ENCODE results near the gene NCOA3.

NCOA3 gene

DNA sequence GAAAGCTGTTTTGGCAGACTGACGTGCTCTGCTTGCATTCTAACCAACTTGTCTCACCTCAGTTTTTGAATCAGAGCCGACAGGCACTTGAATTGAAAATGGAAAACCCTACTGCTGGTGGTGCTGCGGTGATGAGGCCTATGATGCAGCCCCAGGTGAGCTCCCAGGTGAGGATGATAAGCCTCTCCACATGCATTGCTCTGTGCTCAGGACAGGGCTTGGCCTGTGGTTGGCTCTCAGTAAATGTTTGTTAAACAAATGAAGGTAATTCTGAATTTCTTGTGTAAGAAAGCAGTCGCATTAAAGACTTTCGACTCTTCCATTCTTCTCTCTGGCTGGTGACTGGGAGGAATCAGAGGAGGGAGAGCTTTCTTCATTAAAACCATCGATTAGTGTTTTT is 147.3 kb downstream of the NCOA3 start:
- Histone ChIP-seq H3K9ac (no peak overlapping the region), H3K9me3 (no peaks in the 10 kb centered on the region), H3K4me2 (no peak overlapping the region), H3K4me1 (no peaks in the 10 kb centered on the region), H4K20me1 (no peaks in the 10 kb centered on the region), H3K4me3 (no peak overlapping the region), H3K27me3 (no peaks in the 10 kb centered on the region), H3K27ac (no peak overlapping the region), H3K36me3 (peaks cover 96% of the 10 kb centered on the region)
- no peak for TF ChIP-seq Cebpa-rat (IDR thresholded peaks at IDR 0.05)

DNA sequence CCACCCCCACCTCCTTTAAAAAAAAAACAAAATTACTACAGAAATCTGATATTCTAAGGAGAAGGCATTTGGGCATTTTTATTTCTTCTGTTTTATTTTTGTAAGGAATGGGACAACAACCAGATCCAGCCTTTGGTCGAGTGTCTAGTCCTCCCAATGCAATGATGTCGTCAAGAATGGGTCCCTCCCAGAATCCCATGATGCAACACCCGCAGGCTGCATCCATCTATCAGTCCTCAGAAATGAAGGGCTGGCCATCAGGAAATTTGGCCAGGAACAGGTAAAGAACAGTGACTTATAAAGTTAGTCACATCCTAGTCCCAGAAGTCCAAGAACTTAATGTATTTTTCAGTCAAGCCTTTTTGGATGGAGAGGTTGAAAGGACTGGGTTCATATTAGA is 150.6 kb downstream of the NCOA3 start:
- no peak overlapping the region for H3K27ac ChIP-seq
- no peak overlapping the region for H3K4me2 ChIP-seq
- no peak for TF ChIP-seq Cebpa-rat (IDR thresholded peaks at IDR 0.05)
- H3K9me3 ChIP-seq: no peaks in the 10 kb centered on the region
- no peaks in the 10 kb centered on the region for H3K27me3 ChIP-seq
- H3K4me3 ChIP-seq: no peak overlapping the region
- no peak overlapping the region for H3K9ac ChIP-seq
- H4K20me1 ChIP-seq: no peaks in the 10 kb centered on the region
- H3K36me3 ChIP-seq: peaks cover 86% of the 10 kb centered on the region
- no peaks in the 10 kb centered on the region for H3K4me1 ChIP-seq

DNA sequence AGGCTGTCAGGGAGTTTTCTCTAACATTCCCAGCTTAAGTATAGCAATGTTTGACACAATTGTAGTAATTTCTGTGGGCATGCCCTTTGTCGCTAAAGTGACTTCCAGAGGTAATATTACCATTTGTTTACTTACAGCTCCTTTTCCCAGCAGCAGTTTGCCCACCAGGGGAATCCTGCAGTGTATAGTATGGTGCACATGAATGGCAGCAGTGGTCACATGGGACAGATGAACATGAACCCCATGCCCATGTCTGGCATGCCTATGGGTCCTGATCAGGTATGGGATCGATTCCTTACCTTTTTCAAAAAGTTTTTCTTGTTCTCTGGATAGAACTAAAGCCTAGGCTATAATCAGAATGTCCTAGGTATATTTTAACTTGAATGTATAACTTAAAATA is 151.1 kb downstream of the NCOA3 start:
- H4K20me1 ChIP-seq: no peaks in the 10 kb centered on the region
- no peak overlapping the region for H3K4me2 ChIP-seq
- H3K27me3 ChIP-seq: no peaks in the 10 kb centered on the region
- no peak overlapping the region for H3K4me3 ChIP-seq
- H3K9me3 ChIP-seq: no peaks in the 10 kb centered on the region
- H3K9ac ChIP-seq: no peak overlapping the region
- TF ChIP-seq Cebpa-rat (IDR thresholded peaks at IDR 0.05): no peak
- peaks cover 89% of the 10 kb centered on the region for H3K36me3 ChIP-seq
- H3K27ac ChIP-seq: no peak overlapping the region
- no peaks in the 10 kb centered on the region for H3K4me1 ChIP-seq

DNA sequence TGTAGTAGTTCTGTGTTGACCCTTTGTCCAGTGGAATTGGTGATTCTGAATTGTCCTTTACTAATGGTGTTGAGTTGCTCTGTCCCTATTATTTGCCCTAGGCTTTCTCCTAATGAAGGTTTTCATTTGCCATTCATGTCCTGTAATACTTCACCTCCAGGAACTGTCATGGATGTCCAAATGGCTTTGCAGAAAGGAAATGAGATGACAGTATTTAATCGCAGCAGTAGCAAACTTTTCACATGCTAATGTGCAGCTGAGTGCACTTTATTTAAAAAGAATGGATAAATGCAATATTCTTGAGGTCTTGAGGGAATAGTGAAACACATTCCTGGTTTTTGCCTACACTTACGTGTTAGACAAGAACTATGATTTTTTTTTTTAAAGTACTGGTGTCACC is 152.2 kb downstream of the NCOA3 start:
- Histone ChIP-seq H3K4me3 (no peak overlapping the region), H3K4me1 (no peaks in the 10 kb centered on the region), H3K9me3 (no peaks in the 10 kb centered on the region), H3K36me3 (peaks cover 89% of the 10 kb centered on the region), H3K4me2 (no peak overlapping the region), H3K27ac (no peak overlapping the region), H3K9ac (no peak overlapping the region), H3K27me3 (no peaks in the 10 kb centered on the region), H4K20me1 (no peaks in the 10 kb centered on the region)
- TF ChIP-seq Cebpa-rat (IDR thresholded peaks at IDR 0.05): no peak

DNA sequence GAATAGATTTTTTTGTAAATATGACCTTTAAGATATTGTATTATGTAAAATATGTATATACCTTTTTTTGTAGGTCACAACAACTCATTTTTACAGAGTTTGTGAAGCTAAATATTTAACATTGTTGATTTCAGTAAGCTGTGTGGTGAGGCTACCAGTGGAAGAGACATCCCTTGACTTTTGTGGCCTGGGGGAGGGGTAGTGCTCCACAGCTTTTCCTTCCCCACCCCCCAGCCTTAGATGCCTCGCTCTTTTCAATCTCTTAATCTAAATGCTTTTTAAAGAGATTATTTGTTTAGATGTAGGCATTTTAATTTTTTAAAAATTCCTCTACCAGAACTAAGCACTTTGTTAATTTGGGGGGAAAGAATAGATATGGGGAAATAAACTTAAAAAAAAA is 152.7 kb downstream of the NCOA3 start:
- Histone ChIP-seq H3K9ac (no peak overlapping the region), H3K27me3 (no peaks in the 10 kb centered on the region), H4K20me1 (no peaks in the 10 kb centered on the region), H3K9me3 (no peaks in the 10 kb centered on the region), H3K36me3 (peaks cover 88% of the 10 kb centered on the region), H3K27ac (no peak overlapping the region), H3K4me2 (no peak overlapping the region), H3K4me3 (no peak overlapping the region), H3K4me1 (no peaks in the 10 kb centered on the region)
- TF ChIP-seq Cebpa-rat (IDR thresholded peaks at IDR 0.05): no peak

DNA sequence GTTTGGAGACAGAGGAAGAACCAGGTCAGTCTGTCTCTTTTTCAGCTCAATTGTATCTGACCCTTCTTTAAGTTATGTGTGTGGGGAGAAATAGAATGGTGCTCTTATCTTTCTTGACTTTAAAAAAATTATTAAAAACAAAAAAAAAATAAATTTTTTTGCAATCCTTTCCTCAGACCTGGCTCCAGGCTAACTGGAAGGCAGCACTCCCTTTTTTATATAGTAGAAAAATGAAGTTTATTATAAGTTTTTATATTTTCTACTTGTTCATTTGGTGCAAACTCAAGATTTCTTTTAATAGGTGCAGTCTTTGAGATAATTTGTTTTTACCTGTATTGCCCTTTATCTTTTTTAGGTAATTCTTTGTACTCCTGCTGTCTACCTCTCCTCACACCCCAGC is 153.9 kb downstream of the NCOA3 start:
- Histone ChIP-seq H3K4me2 (no peak overlapping the region), H3K9me3 (no peaks in the 10 kb centered on the region), H3K27me3 (no peaks in the 10 kb centered on the region), H3K9ac (no peak overlapping the region), H3K27ac (no peak overlapping the region), H3K36me3 (peaks cover 85% of the 10 kb centered on the region), H3K4me3 (no peak overlapping the region), H3K4me1 (peaks cover 8% of the 10 kb centered on the region), H4K20me1 (no peaks in the 10 kb centered on the region; the same call in 1 of the 2 replicates)
- TF ChIP-seq Cebpa-rat (IDR thresholded peaks at IDR 0.05): no peak

DNA sequence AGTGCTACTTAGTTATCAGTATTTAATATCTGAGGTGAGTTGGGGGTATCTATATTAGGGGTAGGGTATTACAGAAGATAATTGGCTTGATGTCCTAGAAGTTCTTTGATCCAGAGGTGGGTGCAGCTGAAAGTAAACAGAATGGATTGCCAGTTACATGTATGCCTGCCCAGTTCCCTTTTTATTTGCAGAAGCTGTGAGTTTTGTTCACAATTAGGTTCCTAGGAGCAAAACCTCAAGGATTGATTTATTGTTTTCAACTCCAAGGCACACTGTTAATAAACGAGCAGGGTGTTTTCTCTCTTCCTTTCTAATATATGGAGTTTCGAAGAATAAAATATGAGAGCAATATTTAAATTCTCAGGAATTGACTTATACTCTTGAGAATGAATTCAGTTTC is 154.6 kb downstream of the NCOA3 start:
- H3K9me3 ChIP-seq: no peaks in the 10 kb centered on the region
- H3K4me1 ChIP-seq: peaks cover 8% of the 10 kb centered on the region
- no peak overlapping the region for H3K4me3 ChIP-seq
- no peak overlapping the region for H3K27ac ChIP-seq
- no peaks in the 10 kb centered on the region for H3K27me3 ChIP-seq
- no peak overlapping the region for H3K9ac ChIP-seq
- peaks cover 82% of the 10 kb centered on the region for H3K36me3 ChIP-seq
- TF ChIP-seq Cebpa-rat (IDR thresholded peaks at IDR 0.05): no peak
- H3K4me2 ChIP-seq: no peak overlapping the region
- peaks cover 4% of the 10 kb centered on the region for H4K20me1 ChIP-seq

DNA sequence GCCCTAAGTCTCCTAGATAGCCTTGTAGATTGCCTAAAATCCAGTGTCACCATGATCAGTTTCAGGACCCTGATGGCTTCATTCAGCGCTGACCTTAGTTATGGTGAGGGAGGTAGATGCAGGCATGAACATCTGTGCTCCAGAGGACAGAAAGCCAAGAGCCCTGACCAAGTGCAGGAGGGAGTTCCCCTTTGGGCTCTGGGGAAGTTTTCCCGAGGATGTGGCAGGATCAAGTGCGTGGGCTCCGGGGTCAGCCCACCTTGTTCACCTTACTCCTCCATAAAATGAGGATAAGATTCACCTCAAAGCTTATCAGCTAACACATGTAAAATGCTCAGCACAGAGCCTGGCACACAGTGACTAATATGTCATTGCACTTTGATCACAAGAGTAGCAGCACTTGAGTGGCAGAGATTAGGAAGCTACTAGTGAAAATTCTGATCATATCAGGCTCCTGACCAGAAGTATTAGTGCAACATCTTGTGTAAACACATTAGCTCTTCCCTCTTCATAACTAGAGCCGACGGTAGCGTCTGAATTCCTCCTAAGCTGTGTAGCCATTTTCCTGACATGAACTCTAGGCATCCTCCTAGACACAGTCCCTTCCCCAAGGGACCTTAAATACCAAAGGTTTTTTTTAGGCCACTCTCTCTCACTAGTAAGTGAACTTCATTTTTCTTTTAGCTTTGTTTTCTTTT is 158.4 kb downstream of the NCOA3 start:
- peaks cover 51% of the 10 kb centered on the region for H3K36me3 ChIP-seq
- peaks cover 4% of the 10 kb centered on the region for H4K20me1 ChIP-seq
- TF ChIP-seq Cebpa-rat (IDR thresholded peaks at IDR 0.05): no peak
- peaks cover 18% of the 10 kb centered on the region for H3K4me1 ChIP-seq
- no peak overlapping the region for H3K4me2 ChIP-seq
- H3K27ac ChIP-seq: no peak overlapping the region
- no peaks in the 10 kb centered on the region for H3K9me3 ChIP-seq
- H3K4me3 ChIP-seq: no peak overlapping the region
- no peaks in the 10 kb centered on the region for H3K27me3 ChIP-seq
- no peak overlapping the region for H3K9ac ChIP-seq

DNA sequence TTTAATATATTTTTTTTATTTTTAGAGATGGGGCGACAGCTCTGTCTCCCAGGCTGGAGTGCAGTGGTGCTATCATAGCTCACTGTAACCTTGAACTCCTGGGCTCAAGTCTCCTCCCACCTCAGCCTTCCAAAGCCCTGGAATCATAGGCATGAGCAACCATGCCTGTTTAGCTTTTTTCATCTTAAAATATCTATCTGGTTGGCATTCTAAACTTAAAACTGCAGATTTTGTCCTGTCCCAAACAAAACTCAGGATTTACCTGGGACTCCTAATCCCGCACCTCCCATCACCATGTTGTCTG is 158.9 kb downstream of the NCOA3 start:
- no peaks in the 10 kb centered on the region for H3K9me3 ChIP-seq
- peaks cover 18% of the 10 kb centered on the region for H3K4me1 ChIP-seq
- no peak overlapping the region for H3K4me2 ChIP-seq
- H4K20me1 ChIP-seq: peaks cover 4% of the 10 kb centered on the region
- H3K27ac ChIP-seq: no peak overlapping the region
- H3K4me3 ChIP-seq: no peak overlapping the region
- TF ChIP-seq Cebpa-rat (IDR thresholded peaks at IDR 0.05): no peak
- H3K9ac ChIP-seq: no peak overlapping the region
- peaks cover 46% of the 10 kb centered on the region for H3K36me3 ChIP-seq
- H3K27me3 ChIP-seq: no peaks in the 10 kb centered on the region

DNA sequence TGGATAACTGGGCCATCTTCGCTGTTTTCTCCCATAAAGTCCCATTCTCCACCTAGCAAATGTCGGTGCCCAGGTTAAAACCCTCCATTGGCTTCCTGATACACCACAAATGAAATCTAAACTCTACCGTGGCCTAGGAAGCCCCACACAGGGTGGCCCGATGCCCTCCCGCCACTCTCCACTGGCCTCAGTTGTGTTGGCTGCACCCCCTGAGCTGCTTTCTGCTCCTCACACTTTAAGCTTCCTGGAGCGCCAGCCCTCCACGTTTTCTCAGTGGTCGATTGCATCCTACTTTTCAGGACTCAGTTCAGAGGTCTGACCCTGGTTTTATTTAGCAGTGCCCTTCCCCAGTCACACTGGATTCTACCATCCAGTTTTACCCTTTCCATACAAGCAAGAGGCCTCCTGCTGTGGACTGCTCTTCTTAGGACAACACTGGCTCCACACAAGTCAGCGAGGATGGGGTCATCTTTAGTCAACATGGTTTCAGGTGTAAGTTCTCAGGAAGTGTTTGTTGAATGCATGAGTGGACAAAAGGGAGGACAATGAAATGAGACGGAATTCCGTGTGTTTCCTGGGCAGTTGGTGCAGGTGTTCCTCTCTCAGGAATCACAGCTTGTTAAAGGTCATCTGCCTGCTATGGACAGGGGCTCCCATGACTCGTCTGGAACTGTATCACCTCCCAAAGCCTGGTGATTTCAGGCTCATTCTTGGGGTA is 159.5 kb downstream of the NCOA3 start:
- H3K4me2 ChIP-seq: no peak overlapping the region
- TF ChIP-seq Cebpa-rat (IDR thresholded peaks at IDR 0.05): no peak
- H3K4me3 ChIP-seq: no peak overlapping the region
- H3K9me3 ChIP-seq: no peaks in the 10 kb centered on the region
- peaks cover 18% of the 10 kb centered on the region for H3K4me1 ChIP-seq
- peaks cover 4% of the 10 kb centered on the region for H4K20me1 ChIP-seq
- H3K9ac ChIP-seq: no peak overlapping the region
- no peak overlapping the region for H3K27ac ChIP-seq
- H3K36me3 ChIP-seq: peaks cover 46% of the 10 kb centered on the region
- H3K27me3 ChIP-seq: no peaks in the 10 kb centered on the region
